ENCODE data around the gene KRTAP5-4.

Gene KRTAP5-4

GRCh38 chr11:1652442-1652770 lies 30.5 kb upstream of the KRTAP5-4 start:
- H3K4me2 ChIP-seq: no peak overlapping the region
- no peak overlapping the region for H2AFZ ChIP-seq (ENCODE audit: low read depth)
- H4K20me1 ChIP-seq (ENCODE audit: insufficient read depth): no peaks in the 10 kb centered on the region
- H3K27ac ChIP-seq: no peak overlapping the region
- no peaks in the 10 kb centered on the region for H3K36me3 ChIP-seq (ENCODE audit: insufficient read depth)
- H3K4me3 ChIP-seq (IDR thresholded peaks at IDR 0.05; ENCODE audit: insufficient read depth, low read depth, low read length): no peak overlapping the region
- no peaks in the 10 kb centered on the region for H3K79me2 ChIP-seq (ENCODE audit: insufficient read depth, low read depth)
- TF ChIP-seq, protein P1, sequence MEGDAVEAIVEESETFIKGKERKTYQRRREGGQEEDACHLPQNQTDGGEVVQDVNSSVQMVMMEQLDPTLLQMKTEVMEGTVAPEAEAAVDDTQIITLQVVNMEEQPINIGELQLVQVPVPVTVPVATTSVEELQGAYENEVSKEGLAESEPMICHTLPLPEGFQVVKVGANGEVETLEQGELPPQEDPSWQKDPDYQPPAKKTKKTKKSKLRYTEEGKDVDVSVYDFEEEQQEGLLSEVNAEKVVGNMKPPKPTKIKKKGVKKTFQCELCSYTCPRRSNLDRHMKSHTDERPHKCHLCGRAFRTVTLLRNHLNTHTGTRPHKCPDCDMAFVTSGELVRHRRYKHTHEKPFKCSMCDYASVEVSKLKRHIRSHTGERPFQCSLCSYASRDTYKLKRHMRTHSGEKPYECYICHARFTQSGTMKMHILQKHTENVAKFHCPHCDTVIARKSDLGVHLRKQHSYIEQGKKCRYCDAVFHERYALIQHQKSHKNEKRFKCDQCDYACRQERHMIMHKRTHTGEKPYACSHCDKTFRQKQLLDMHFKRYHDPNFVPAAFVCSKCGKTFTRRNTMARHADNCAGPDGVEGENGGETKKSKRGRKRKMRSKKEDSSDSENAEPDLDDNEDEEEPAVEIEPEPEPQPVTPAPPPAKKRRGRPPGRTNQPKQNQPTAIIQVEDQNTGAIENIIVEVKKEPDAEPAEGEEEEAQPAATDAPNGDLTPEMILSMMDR (conservative IDR thresholded peaks at IDR 0.05; ENCODE audit: low read depth, low read length): no peak
- H3K9ac ChIP-seq: no peak overlapping the region
- no peaks in the 10 kb centered on the region for H3K4me1 ChIP-seq (ENCODE audit: low read depth, poor library complexity, severe bottlenecking)
- peaks cover 88% of the 10 kb centered on the region for H3K27me3 ChIP-seq (ENCODE audit: insufficient read depth, low read depth)

GRCh38 chr11:1652026-1652425 lies 30.1 kb upstream of the KRTAP5-4 start:
- H3K36me3 ChIP-seq (ENCODE audit: insufficient read depth): no peaks in the 10 kb centered on the region
- no peak overlapping the region for H3K4me3 ChIP-seq (IDR thresholded peaks at IDR 0.05; ENCODE audit: insufficient read depth, low read depth, low read length)
- H3K27me3 ChIP-seq (ENCODE audit: insufficient read depth, low read depth): peaks cover 91% of the 10 kb centered on the region
- H3K9ac ChIP-seq: no peak overlapping the region
- H3K27ac ChIP-seq: no peak overlapping the region
- no peaks in the 10 kb centered on the region for H4K20me1 ChIP-seq (ENCODE audit: insufficient read depth)
- H3K79me2 ChIP-seq (ENCODE audit: insufficient read depth, low read depth): no peaks in the 10 kb centered on the region
- no peak overlapping the region for H2AFZ ChIP-seq (ENCODE audit: low read depth)
- H3K4me1 ChIP-seq (ENCODE audit: low read depth, poor library complexity, severe bottlenecking): no peaks in the 10 kb centered on the region
- TF ChIP-seq, protein P1 (conservative IDR thresholded peaks at IDR 0.05; ENCODE audit: low read depth, low read length): no peak
- H3K4me2 ChIP-seq: no peak overlapping the region

GRCh38 chr11:1651411-1651980 lies 29.6 kb upstream of the KRTAP5-4 start:
- Histone ChIP-seq H2AFZ (ENCODE audit: low read depth) (no peak overlapping the region), H3K36me3 (ENCODE audit: insufficient read depth) (no peaks in the 10 kb centered on the region), H3K27ac (no peak overlapping the region), H3K27me3 (ENCODE audit: insufficient read depth, low read depth) (peaks cover 93% of the 10 kb centered on the region), H3K79me2 (ENCODE audit: insufficient read depth, low read depth) (no peaks in the 10 kb centered on the region), H3K4me1 (ENCODE audit: low read depth, poor library complexity, severe bottlenecking) (no peaks in the 10 kb centered on the region), H3K4me3 (IDR thresholded peaks at IDR 0.05; ENCODE audit: insufficient read depth, low read depth, low read length) (no peak overlapping the region), H3K4me2 (no peak overlapping the region), H4K20me1 (ENCODE audit: insufficient read depth) (no peaks in the 10 kb centered on the region), H3K9ac (no peak overlapping the region)
- TF ChIP-seq, protein P1 (conservative IDR thresholded peaks at IDR 0.05; ENCODE audit: low read depth, low read length): no peak

DNA sequence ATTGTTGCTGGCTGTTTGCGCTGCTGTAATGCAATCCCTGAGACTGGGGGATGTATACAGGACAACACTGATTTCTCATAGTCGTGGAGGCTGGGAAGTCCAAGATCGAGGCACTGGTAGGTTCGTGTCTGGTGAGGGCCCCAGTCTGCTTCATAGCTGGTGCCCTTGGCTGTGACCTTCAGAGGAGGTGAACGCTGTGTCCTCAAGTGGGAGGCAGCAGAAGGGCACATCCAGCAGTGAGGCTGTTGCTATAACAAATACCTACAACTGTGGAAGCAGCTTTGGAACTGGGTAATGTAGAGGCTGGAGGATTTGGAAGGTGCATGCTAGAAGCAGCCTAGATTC lies 29.0 kb upstream of the KRTAP5-4 start:
- TF ChIP-seq, protein P1 (conservative IDR thresholded peaks at IDR 0.05; ENCODE audit: low read depth, low read length): no peak
- Histone ChIP-seq H3K27ac (no peak overlapping the region), H3K4me2 (no peak overlapping the region), H3K9ac (no peak overlapping the region), H3K4me3 (IDR thresholded peaks at IDR 0.05; ENCODE audit: insufficient read depth, low read depth, low read length) (no peak overlapping the region), H3K36me3 (ENCODE audit: insufficient read depth) (no peaks in the 10 kb centered on the region), H3K27me3 (ENCODE audit: insufficient read depth, low read depth) (peaks cover 92% of the 10 kb centered on the region), H4K20me1 (ENCODE audit: insufficient read depth) (no peaks in the 10 kb centered on the region), H3K79me2 (ENCODE audit: insufficient read depth, low read depth) (no peaks in the 10 kb centered on the region), H3K4me1 (ENCODE audit: low read depth, poor library complexity, severe bottlenecking) (no peaks in the 10 kb centered on the region), H2AFZ (ENCODE audit: low read depth) (no peak overlapping the region)

All from KMS-11 (cell line).